Activated T-cell treated with anti-CD3 and anti-CD28 coated beads, Interleukin-2, amount 50 U/mL, for 24 hours (primary cell): ENCODE results near the gene SIAH3.

Experiments used
- DNase-seq: peaks from one replicate; pipeline ENCODE4 v3.0.0-alpha.2; 2020
- H3K27ac Mint-ChIP-seq: 2 replicates; pipeline ENCODE4 v1.8.0; 2020; ENCODE audit warnings: mild to moderate bottlenecking, mixed read lengths
- H3K27me3 Mint-ChIP-seq: 2 replicates; pipeline ENCODE4 v1.8.0; 2020; ENCODE audit warnings: mixed read lengths
- H3K36me3 Mint-ChIP-seq: 2 replicates; pipeline ENCODE4 v1.8.0; 2020; ENCODE audit warnings: low read depth, mixed read lengths
- H3K4me1 Mint-ChIP-seq: 2 replicates; pipeline ENCODE4 v1.8.0; 2020; ENCODE audit warnings: low read depth, mixed read lengths
- H3K4me3 Mint-ChIP-seq: 2 replicates; pipeline ENCODE4 v1.8.0; 2020; ENCODE audit warnings: mild to moderate bottlenecking, moderate library complexity, mixed read lengths
- H3K9me3 Mint-ChIP-seq: 2 replicates; pipeline ENCODE4 v1.8.0; 2020; ENCODE audit warnings: mixed read lengths

Gene SIAH3

DNA sequence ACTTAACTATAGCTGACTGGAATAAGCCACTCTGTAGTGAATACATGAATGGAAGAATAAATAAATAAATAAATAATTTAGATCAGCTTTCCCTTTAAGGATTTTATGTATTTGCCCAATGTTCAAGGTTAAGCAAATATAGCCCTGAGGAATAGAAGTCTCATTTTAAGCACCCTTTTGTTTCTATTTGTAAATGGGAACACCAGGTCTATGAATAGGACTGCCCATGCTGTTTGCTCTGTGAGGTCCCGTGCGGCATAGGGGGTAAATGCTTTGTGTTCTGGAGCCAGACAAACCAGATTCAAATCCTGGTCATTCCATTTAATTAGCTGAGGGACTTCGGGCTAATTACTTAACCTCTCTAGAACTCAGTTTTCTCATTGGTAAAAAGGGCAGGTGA, 120.1 kb downstream of the SIAH3 start:
- Mint-ChIP-seq H3K27me3 (peaks cover 11% of the 10 kb centered on the region), H3K4me3 (no peak overlapping the region), H3K36me3 (no peaks in the 10 kb centered on the region), H3K9me3 (no peaks in the 10 kb centered on the region), H3K4me1 (no peaks in the 10 kb centered on the region), H3K27ac (no peak overlapping the region)
- DNase-seq: no peak

DNA sequence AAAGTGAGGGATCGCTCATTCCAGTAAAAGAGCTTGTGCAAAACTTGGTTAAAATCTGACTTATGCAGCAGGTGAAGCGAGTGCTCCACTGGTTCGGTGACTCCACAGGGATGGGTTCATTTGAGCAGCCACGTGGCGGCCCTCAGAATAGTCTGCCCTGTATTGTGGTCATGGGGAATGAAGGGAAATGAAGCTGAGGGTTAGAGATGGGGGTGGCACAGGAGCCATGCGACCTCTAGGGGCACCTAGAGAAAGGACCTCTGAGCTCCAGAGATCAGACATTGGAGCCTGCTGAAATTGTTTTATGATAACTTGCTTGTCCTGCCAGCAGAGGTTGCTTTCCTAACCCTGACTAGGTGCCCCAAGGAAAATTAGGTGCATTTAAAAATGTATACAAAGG, 122.8 kb downstream of the SIAH3 start:
- DNase-seq: no peak
- Mint-ChIP-seq H3K4me3 (no peak overlapping the region), H3K9me3 (no peaks in the 10 kb centered on the region), H3K27ac (no peak overlapping the region), H3K36me3 (no peaks in the 10 kb centered on the region), H3K4me1 (no peaks in the 10 kb centered on the region), H3K27me3 (peaks cover 8% of the 10 kb centered on the region)
